Caco-2 (cell line): ENCODE measurements around the gene MYO15A. TPM values are rescaled to one million over a fixed set of nuclear protein-coding genes. Genes with fewer than 3 reads are reported as not detected.

Source experiments
- BruUV-seq: library from RNA; stranded (reverse); fragments of 400-500 nt; replicated peaks from 2 replicates; lab custom pipeline; 2021; lab: Mats Ljungman, UMichigan
- CTCF ChIA-PET: fragments of 300-600 bp; sonication (Branson Sonifier 250); formaldehyde crosslinking; loops from one replicate; lab custom pipeline; 2022; ENCODE audit warnings: antibody characterized with exemption; lab: Charles Lee
- POLR2A ChIA-PET: fragments of 300-600 bp; sonication (Branson Sonifier 250); formaldehyde crosslinking; loops from one replicate; lab custom pipeline; 2022; ENCODE audit warnings: antibody characterized with exemption; lab: Charles Lee
- DNase-seq, 2 experiments: peaks; one replicate each; pipeline versions ENCODE4 v3.0.0 to v3.0.0-alpha.2; 2020 to 2022
- H3K27me3 ChIP-seq: replicated peaks from 2 replicates; pipeline ENCODE4 v1.6.0; 2011; ENCODE audit warnings: low read length; ENCODE audit not compliant: control insufficient read depth, insufficient read depth
- H3K36me3 ChIP-seq: 2 replicates; pipeline ENCODE4 v1.5.1; 2011; ENCODE audit warnings: low read length; ENCODE audit not compliant: control insufficient read depth, insufficient read depth
- H3K4me1 ChIP-seq: fragments of 250-450 bp; sonication (Bioruptor Pico); 2 replicates; pipeline ENCODE4 v1.5.1; 2020; ENCODE audit warnings: mild to moderate bottlenecking
- H3K4me3 ChIP-seq: 2 replicates; pipeline ENCODE4 v1.5.1; 2011; ENCODE audit warnings: low read depth, mild to moderate bottlenecking, control low read depth, low read length
- H3K9me3 ChIP-seq: fragments of 250-450 bp; sonication (Bioruptor Pico); 2 replicates; pipeline ENCODE4 v1.5.1; 2020; ENCODE audit warnings: mild to moderate bottlenecking, moderate library complexity
- H3K27ac Mint-ChIP-seq: one replicate; pipeline ENCODE4 v1.8.0; 2022; ENCODE audit warnings: mixed read lengths; ENCODE audit not compliant: unreplicated experiment
- H3K27me3 Mint-ChIP-seq: one replicate; pipeline ENCODE4 v1.8.0; 2022; ENCODE audit warnings: mixed read lengths; ENCODE audit not compliant: insufficient read depth, unreplicated experiment
- H3K36me3 Mint-ChIP-seq: one replicate; pipeline ENCODE4 v1.8.0; 2022; ENCODE audit warnings: mild to moderate bottlenecking, mixed read lengths; ENCODE audit not compliant: insufficient read depth, unreplicated experiment
- H3K4me1 Mint-ChIP-seq: one replicate; pipeline ENCODE4 v1.8.0; 2022; ENCODE audit warnings: low read depth, mixed read lengths; ENCODE audit not compliant: unreplicated experiment
- H3K4me3 Mint-ChIP-seq: one replicate; pipeline ENCODE4 v1.8.0; 2022; ENCODE audit warnings: mild to moderate bottlenecking, moderate library complexity, mixed read lengths; ENCODE audit not compliant: unreplicated experiment
- H3K9me3 Mint-ChIP-seq: one replicate; pipeline ENCODE4 v1.8.0; 2022; ENCODE audit warnings: mixed read lengths; ENCODE audit not compliant: unreplicated experiment
- CTCF ChIP-seq, 2 experiments: fragments of 200-600 bp in 1 of 2; IDR thresholded peaks; 1 replicate in 1 of 2; 2 replicates in 1 of 2; pipeline versions ENCODE4 v1.5.1 to v1.8.0; 2011 to 2022; ENCODE audit warnings: antibody characterized with exemption in 1 of 2, control low read depth in 1 of 2, inconsistent platforms in 1 of 2, low read depth in 1 of 2, low read length in 1 of 2, mild to moderate bottlenecking in 1 of 2, moderate library complexity in 1 of 2; ENCODE audit not compliant: insufficient read depth in 1 of 2, severe bottlenecking in 1 of 2, unreplicated experiment in 1 of 2
- intact Hi-C: fragments of 100-400 bp; cut with micrococcal nuclease; formaldehyde crosslinking; loops from one replicate; pipeline ENCODE4 v1.10.0; 2022; ENCODE audit not compliant: unreplicated experiment
- total RNA-seq: library from RNA; stranded (reverse); gene quantifications from 2 replicates; pipeline ENCODE4 v1.2.3, GENCODE V29; 2022

Gene MYO15A
- total RNA-seq, 1 experiment from 2014 or later: not detected

GRCh38 chr17:18183334-18184142 is 75.0 kb downstream of the MYO15A start, which contains the start of gene ALKBH5:
Gene ALKBH5, plus strand, starts transcription at chr17:18183828. Its CDS starts 416 bp downstream, at chr17:18184244.
- H3K4me3 ChIP-seq: peak within 1 kb of the TSS; percentile 75
- Mint-ChIP-seq H3K36me3 (peaks cover 37% of the 10 kb centered on the region), H3K4me1 (peaks cover 26% of the 10 kb centered on the region), H3K27ac (peak within 1 kb of the TSS; percentile 98), H3K27me3 (no peaks in the 10 kb centered on the region), H3K9me3 (no peaks in the 10 kb centered on the region), H3K4me3 (peak within 1 kb of the TSS; percentile 85)
- ChIA-PET CTCF (interaction anchor here (0.8 to 1.5 kb wide), 8 partner anchors 8 to 263 kb away, joined by 3 to 6 read pairs (median 4); partner anchors contain the start of genes DRC3, SMCR8, TOM1L2 and TOP3A), POLR2A (interaction anchor here (0.7 to 2.0 kb wide), 4 partner anchors 30 to 947 kb away, joined by 3 to 8 read pairs (median 5); partner anchors contain the start of gene TOP3A)
- BruUV-seq: no TSS peak
- H3K9me3 ChIP-seq: no peaks in the 10 kb centered on the region
- H3K4me1 ChIP-seq: peaks cover 30% of the 10 kb centered on the region
- DNase-seq: peak; percentile 99 to 100
- no peaks in the 10 kb centered on the region for H3K27me3 ChIP-seq
- intact Hi-C loops: loop anchor here (2.0 to 5.0 kb wide), 5 partner anchors 41 to 179 kb away; partner anchors contain the start of genes FLII, LLGL1, SHMT1 and SMCR8
- peaks cover 9% of the 10 kb centered on the region for H3K36me3 ChIP-seq
- TF ChIP-seq CTCF (IDR thresholded peaks at IDR 0.05; ENCODE audit: insufficient read depth in 1 of 2, low read depth in 1 of 2, low read length in 1 of 2, severe bottlenecking in 1 of 2, unreplicated experiment in 1 of 2): peak; percentile 48 to 58

- H3K4me3 ChIP-seq: peak overlapping the region; percentile 75
- no peaks in the 10 kb centered on the region for H3K9me3 Mint-ChIP-seq
- peak in 1 of 2 experiments; percentile 12 for TF ChIP-seq CTCF (IDR thresholded peaks at IDR 0.05; ENCODE audit: insufficient read depth in 1 of 2, low read depth in 1 of 2, low read length in 1 of 2, severe bottlenecking in 1 of 2, unreplicated experiment in 1 of 2)
- H3K27me3 Mint-ChIP-seq: no peaks in the 10 kb centered on the region
- no peaks in the 10 kb centered on the region for H3K27me3 ChIP-seq
- peaks cover 30% of the 10 kb centered on the region for H3K4me1 ChIP-seq
- H3K27ac Mint-ChIP-seq: peak overlapping the region; percentile 98
- H3K9me3 ChIP-seq: no peaks in the 10 kb centered on the region
- peak overlapping the region; percentile 85 for H3K4me3 Mint-ChIP-seq
- intact Hi-C loops: loop anchor here (2.0 to 5.0 kb wide), 3 partner anchors 73 to 178 kb away; partner anchors contain the start of genes FLII, SHMT1, SMCR8 and TOP3A
- POLR2A ChIA-PET: interaction anchor here (0.6 to 2.0 kb wide), 5 partner anchors 9 to 953 kb away, joined by 3 to 10 read pairs (median 6); partner anchors contain the start of gene TOP3A
- no TSS peak for BruUV-seq
- peaks cover 45% of the 10 kb centered on the region for H3K36me3 Mint-ChIP-seq
- peaks cover 26% of the 10 kb centered on the region for H3K4me1 Mint-ChIP-seq
- CTCF ChIA-PET: interaction anchor here (1.1 to 1.5 kb wide), 3 partner anchors 7 to 130 kb away, joined by 4 to 6 read pairs (median 4); partner anchors contain the start of genes SMCR8 and TOP3A
- H3K36me3 ChIP-seq: peaks cover 11% of the 10 kb centered on the region
- peak; percentile 52 to 55 for DNase-seq
Observed at GRCh38 chr17:18184143-18185031, 75.8 kb downstream of the MYO15A start.
